Ovary (tissue), 9 donors: ENCODE data around the gene ATF2. TPM values are rescaled to one million over a fixed set of nuclear protein-coding genes. Genes with fewer than 3 reads are reported as not detected.

ENCODE experiments used
- DNase-seq, 5 donors: peaks; one replicate each; pipeline ENCODE4 v3.0.0-alpha.2; 2019 to 2020
- H3K27ac ChIP-seq, 2 donors: fragments of 200-600 bp; one replicate each; pipeline versions ENCODE4 v1.5.1 to v1.8.0; 2019 to 2022
- H3K27me3 ChIP-seq: fragments of 200-600 bp; one replicate; pipeline ENCODE4 v1.8.0; 2022
- H3K36me3 ChIP-seq: fragments of 200-600 bp; sonication (generic); one replicate; pipeline ENCODE4 v1.5.1; 2019
- H3K4me1 ChIP-seq: one replicate; pipeline ENCODE4 v1.8.1; 2013; ENCODE audit warnings: mild to moderate bottlenecking, moderate library complexity; ENCODE audit not compliant: insufficient read depth
- H3K4me3 ChIP-seq: fragments of 200-600 bp; sonication (generic); one replicate; pipeline ENCODE4 v1.5.1; 2017
- H3K9me3 ChIP-seq, 2 donors: fragments of 200-600 bp in 1 of 2; sonication (generic) in 1 of 2; one replicate each; pipeline versions ENCODE4 v1.5.1 to v1.8.1; 2013 to 2019; ENCODE audit warnings: mild to moderate bottlenecking in 1 of 2, moderate library complexity in 1 of 2
- EP300 ChIP-seq: sonication (generic); formaldehyde crosslinking; IDR thresholded peaks from one replicate; pipeline ENCODE4 v1.6.1; 2017; ENCODE audit warnings: antibody characterized with exemption
- POLR2A ChIP-seq: fragments of 450-650 bp; IDR thresholded peaks from one replicate; pipeline ENCODE4 v1.6.1; 2017; ENCODE audit warnings: antibody characterized with exemption, mild to moderate bottlenecking, moderate library complexity
- WGBS, 3 donors: extraction: QIAGEN DNeasy Blood & Tissue Kit in 1 of 3; methylation state at CpG; one replicate each; pipeline versions ENCODE4 v1.1.5 to v1.1.7; 2013 to 2017; 5-methylcytosine and 5-hydroxymethylcytosine counted together
- intact Hi-C, 4 donors: fragments of 100-400 bp; cut with DNase I; formaldehyde crosslinking; loops; one replicate each; pipeline versions ENCODE4 v1.11.0 to v1.15.1; 2022 to 2023
- polyA plus RNA-seq, 2 donors: library from polyadenylated mRNA; stranded (reverse); fragments of 200-250 nt in 1 of 2; fragments of 350-450 nt in 1 of 2; fragmentation: Illumina TruSeq in 1 of 2; extraction: RNeasy Lipid Tissue Mini Kit (QIAGEN cat#74804) in 1 of 2; gene quantifications; one replicate each; pipeline ENCODE4 v1.2.3, GENCODE V29; 2013 to 2014
- total RNA-seq, 7 donors: library from RNA; depleted of rRNA in 2 of 7; stranded (reverse); fragments of >200 nt in 2 of 7; fragmentation: NEBNext Ultra II Directional in 3 of 7; extraction: Animal tissue kit (Norgen Biotek cat#: 25700) in 3 of 7; gene quantifications; one replicate each; pipeline versions ENCODE4 v1.1.0 to v1.2.4, GENCODE V29; 2016 to 2023
- TF ChIP-seq, protein P1 (sequence below), 3 donors: fragments of 450-650 bp in 2 of 3; fragments of 200-600 bp in 1 of 3; IDR thresholded peaks; one replicate each; pipeline versions ENCODE4 v1.5.1 to v1.8.0; 2016 to 2022; ENCODE audit warnings: antibody characterized with exemption in 3 of 3, mild to moderate bottlenecking in 1 of 3
- donor health status: DM: no; HTN: no; CAD: no; lungs with moderate emphysema.
- donor health status: DM: no; HTN: no; CAD: no.
- donor health status: Bipolar disorder and iron deficiency.
- donor health status: DM: yes; HTN: yes; CAD: no.
- donor health status: DM: no; HTN: no; CAD: no.
- donor health status: DM: yes; HTN: yes; CAD: no.

Gene ATF2
- total and polyA plus RNA-seq, 9 donors, result 21.4 to 69.8 (median 54.5) TPM

DNA sequence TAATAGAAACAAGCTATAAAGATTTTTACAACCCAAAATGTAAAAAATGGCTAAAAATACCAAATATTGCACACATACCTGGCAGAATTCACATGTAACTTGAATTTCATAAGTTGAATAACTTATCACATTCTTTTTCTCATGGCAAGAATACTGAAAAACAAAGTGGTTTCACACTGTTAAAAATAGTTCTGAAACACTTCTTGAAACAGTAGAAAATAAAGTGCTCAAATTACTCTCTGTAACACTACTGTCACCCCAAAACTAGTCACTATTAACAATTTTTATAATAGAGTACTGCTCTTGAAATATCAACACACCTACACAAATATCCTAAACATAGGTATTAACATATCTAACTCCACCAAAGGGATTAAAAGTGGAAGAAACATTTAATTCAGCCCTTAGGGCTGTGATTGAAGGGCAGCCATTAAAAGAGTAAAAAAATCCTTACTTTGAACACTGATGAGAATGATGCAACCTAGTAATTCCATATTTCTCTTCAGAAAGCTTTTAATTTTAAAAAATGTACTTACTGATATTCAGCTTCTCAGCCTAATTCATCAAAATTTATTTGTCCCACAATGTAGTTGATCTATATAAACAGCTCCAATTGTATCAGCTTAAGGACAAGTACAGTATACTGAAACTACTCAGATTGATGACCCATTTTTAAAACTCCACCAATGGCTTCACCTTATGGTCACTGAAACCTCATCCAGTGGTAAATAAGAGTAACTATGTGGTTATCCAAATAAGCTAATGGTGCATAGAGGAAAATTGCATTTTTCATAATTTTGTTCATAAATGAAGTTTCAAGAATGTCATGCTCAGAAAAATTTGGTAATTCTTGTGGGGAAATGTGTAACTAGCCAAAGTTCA lies 31.4 kb downstream of the ATF2 start:
- Histone ChIP-seq H3K27me3 (no peaks in the 10 kb centered on the region), H3K4me3 (no peak overlapping the region), H3K36me3 (no peaks in the 10 kb centered on the region), H3K9me3 (no peaks in the 10 kb centered on the region), H3K4me1 (no peaks in the 10 kb centered on the region), H3K27ac (no peak overlapping the region)
- DNase-seq, result no peak
- TF ChIP-seq, protein P1, sequence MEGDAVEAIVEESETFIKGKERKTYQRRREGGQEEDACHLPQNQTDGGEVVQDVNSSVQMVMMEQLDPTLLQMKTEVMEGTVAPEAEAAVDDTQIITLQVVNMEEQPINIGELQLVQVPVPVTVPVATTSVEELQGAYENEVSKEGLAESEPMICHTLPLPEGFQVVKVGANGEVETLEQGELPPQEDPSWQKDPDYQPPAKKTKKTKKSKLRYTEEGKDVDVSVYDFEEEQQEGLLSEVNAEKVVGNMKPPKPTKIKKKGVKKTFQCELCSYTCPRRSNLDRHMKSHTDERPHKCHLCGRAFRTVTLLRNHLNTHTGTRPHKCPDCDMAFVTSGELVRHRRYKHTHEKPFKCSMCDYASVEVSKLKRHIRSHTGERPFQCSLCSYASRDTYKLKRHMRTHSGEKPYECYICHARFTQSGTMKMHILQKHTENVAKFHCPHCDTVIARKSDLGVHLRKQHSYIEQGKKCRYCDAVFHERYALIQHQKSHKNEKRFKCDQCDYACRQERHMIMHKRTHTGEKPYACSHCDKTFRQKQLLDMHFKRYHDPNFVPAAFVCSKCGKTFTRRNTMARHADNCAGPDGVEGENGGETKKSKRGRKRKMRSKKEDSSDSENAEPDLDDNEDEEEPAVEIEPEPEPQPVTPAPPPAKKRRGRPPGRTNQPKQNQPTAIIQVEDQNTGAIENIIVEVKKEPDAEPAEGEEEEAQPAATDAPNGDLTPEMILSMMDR (IDR thresholded peaks at IDR 0.05), result no peak
- TF ChIP-seq POLR2A (no peak), EP300 (no peak)
- intact Hi-C loops, result no loop called here

DNA sequence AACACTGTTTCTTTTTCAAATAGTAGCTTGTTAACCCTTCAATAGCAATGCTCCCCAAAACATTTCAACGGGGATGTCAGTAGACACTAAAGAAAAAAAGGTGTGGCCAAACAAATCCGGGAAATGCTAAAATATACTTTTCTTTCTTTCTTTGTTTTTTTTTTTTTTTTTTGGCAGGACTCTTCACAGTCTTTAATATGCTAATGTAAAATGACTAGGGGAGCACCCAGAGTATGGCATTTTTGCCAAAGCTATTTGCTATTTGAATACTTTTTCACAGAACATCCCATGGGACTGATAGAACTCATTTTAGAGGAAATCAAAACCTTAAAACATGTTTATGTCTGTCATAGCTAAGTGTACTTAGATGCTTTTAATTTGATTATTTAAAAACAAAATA lies 32.1 kb downstream of the ATF2 start:
- H3K27me3 ChIP-seq, result no peaks in the 10 kb centered on the region
- intact Hi-C loops, result no loop called here
- no peaks in the 10 kb centered on the region for H3K36me3 ChIP-seq
- H3K4me1 ChIP-seq, result no peaks in the 10 kb centered on the region
- H3K27ac ChIP-seq, result no peak overlapping the region
- WGBS, 3 donors, result 83 to 88% (median 85%) methylated on average over 2 of the region's 2 CpGs
- no peak for DNase-seq
- TF ChIP-seq EP300, result no peak
- TF ChIP-seq, protein P1 (IDR thresholded peaks at IDR 0.05), result no peak
- no peak for TF ChIP-seq POLR2A
- no peak overlapping the region for H3K4me3 ChIP-seq
- no peaks in the 10 kb centered on the region for H3K9me3 ChIP-seq

DNA sequence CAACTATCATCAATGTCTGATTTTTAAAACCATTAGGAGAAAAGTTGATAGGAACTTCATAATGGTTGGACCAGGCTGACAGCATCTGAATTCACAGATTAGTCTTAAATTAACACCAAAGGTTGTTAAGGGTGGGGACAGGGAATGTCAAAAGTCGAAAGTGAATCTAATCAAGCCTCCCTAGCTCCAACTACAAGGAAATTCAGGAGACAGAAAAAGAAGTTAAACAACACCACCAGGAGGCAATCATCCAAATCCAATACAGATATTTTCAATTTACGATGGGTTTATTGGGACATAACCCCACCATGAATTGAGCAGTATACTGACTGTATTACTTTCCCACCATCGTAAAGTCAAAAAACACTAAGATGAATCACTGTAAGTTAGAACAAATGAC lies 32.8 kb downstream of the ATF2 start:
- no peaks in the 10 kb centered on the region for H3K9me3 ChIP-seq
- H3K4me3 ChIP-seq, result no peak overlapping the region
- no peaks in the 10 kb centered on the region for H3K27me3 ChIP-seq
- no peak for DNase-seq
- H3K4me1 ChIP-seq, result no peaks in the 10 kb centered on the region
- H3K27ac ChIP-seq, result no peak overlapping the region
- TF ChIP-seq EP300 (no peak), POLR2A (no peak)
- TF ChIP-seq, protein P1 (IDR thresholded peaks at IDR 0.05), result no peak
- intact Hi-C loops, result no loop called here
- H3K36me3 ChIP-seq, result no peaks in the 10 kb centered on the region
- 94 to 95% (median 94%) methylated on average over 3 of the region's 3 CpGs for WGBS, 3 donors

DNA sequence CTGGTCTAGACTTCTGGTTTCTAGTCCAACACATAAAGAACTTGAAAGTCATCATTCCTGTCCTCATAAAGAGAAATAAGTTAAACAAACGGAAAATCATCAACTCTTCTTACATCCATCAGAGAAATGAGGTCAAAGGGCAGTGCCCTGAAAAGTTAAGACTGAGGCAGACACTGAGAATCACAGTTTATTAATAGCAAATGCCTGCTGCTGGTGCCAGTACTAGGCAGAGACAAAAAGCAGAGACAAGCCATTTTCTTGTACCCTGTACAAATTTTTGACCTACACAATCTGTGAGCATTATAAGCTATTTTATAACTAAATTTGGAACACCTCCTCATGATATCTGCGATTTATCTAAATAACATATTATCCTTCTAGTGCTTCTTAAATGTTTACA lies 36.8 kb downstream of the ATF2 start:
- H3K4me1 ChIP-seq, result no peaks in the 10 kb centered on the region
- H3K4me3 ChIP-seq, result no peak overlapping the region
- H3K9me3 ChIP-seq, result no peaks in the 10 kb centered on the region
- H3K36me3 ChIP-seq, result no peaks in the 10 kb centered on the region
- TF ChIP-seq EP300 (no peak), POLR2A (no peak)
- TF ChIP-seq, protein P1 (IDR thresholded peaks at IDR 0.05), result no peak
- 75 to 85% (median 79%) methylated on average over 2 of the region's 2 CpGs for WGBS, 3 donors
- no peaks in the 10 kb centered on the region for H3K27me3 ChIP-seq
- intact Hi-C loops, result no loop called here
- DNase-seq, result no peak
- H3K27ac ChIP-seq, result no peak overlapping the region
